Measurements from ENCODE around the gene LAX1.

- TF ChIP-seq POLR2A (IDR thresholded peaks at IDR 0.05; ENCODE audit: low read length): no peak
- TF ChIP-seq GATA1 (IDR thresholded peaks at IDR 0.05; ENCODE audit: low read depth, low read length): no peak
Observed at GRCh38 chr1:203791498-203791897, 26.5 kb downstream of the LAX1 start.

Data from erythroblast (primary cell).